COLO668 (cell line): Measurements from ENCODE around the gene PTCRA.
"Not testable (repeated sequence)": the region's sequence is repeated elsewhere in the genome, so short reads cannot be mapped to it uniquely, and the experiment has no call there.

Experiments used
- DNase-seq: peaks from one replicate; lab custom pipeline; 2025; ENCODE audit not compliant: unreplicated experiment; lab: John Stamatoyannopoulos, UW

PTCRA gene

GRCh38 chr6:42939810-42940167 is 23.9 kb downstream of the PTCRA start:
- no peak for DNase-seq

- DNase-seq, result no peak
These were observed 24.7 kb downstream of the PTCRA start for GRCh38 chr6:42940493-42941045.

- DNase-seq, result not testable (repeated sequence)
These were observed 25.5 kb downstream of the PTCRA start for GRCh38 chr6:42941356-42941755.

- no peak for DNase-seq
These were observed 26.6 kb downstream of the PTCRA start for GRCh38 chr6:42942444-42942843.

- DNase-seq, result no peak
These were observed 32.1 kb downstream of the PTCRA start for GRCh38 chr6:42947950-42948349.

GRCh38 chr6:42952389-42952788 is 36.5 kb downstream of the PTCRA start:
- no peak for DNase-seq

GRCh38 chr6:42954405-42954804 is 38.6 kb downstream of the PTCRA start:
- not testable (repeated sequence) for DNase-seq

- DNase-seq, result no peak
These were observed 42.3 kb downstream of the PTCRA start for GRCh38 chr6:42958125-42958524.

- no peak for DNase-seq
These were observed 44.0 kb downstream of the PTCRA start for GRCh38 chr6:42959917-42960242.

GRCh38 chr6:42960243-42961019 is 44.6 kb downstream of the PTCRA start, which contains the start of gene GNMT:
TSS of gene GNMT (plus strand) at chr6:42960754. CDS start at chr6:42960768, 14 bp downstream.
- peak; percentile 56 for DNase-seq

- peak; percentile 17 for DNase-seq
These were observed 45.2 kb downstream of the PTCRA start for GRCh38 chr6:42961020-42961470.

- no peak for DNase-seq
These were observed 46.2 kb downstream of the PTCRA start for GRCh38 chr6:42962096-42962495.

GRCh38 chr6:42962502-42963178 is 46.8 kb downstream of the PTCRA start:
- DNase-seq, result no peak

- DNase-seq, result no peak
These were observed 47.5 kb downstream of the PTCRA start for GRCh38 chr6:42963179-42963854.

- DNase-seq, result peak; percentile 4
These were observed 48.2 kb downstream of the PTCRA start for GRCh38 chr6:42963855-42964605.

GRCh38 chr6:42966571-42966970 is 50.7 kb downstream of the PTCRA start:
- no peak for DNase-seq

GRCh38 chr6:42967228-42967627 is 51.4 kb downstream of the PTCRA start:
- no peak for DNase-seq

- DNase-seq, result no peak
These were observed 52.4 kb downstream of the PTCRA start for GRCh38 chr6:42968126-42968701.

- DNase-seq, result no peak
These were observed 52.9 kb downstream of the PTCRA start for GRCh38 chr6:42968783-42969182.

GRCh38 chr6:42969431-42969830 is 53.6 kb downstream of the PTCRA start:
- no peak for DNase-seq

GRCh38 chr6:42969934-42970333 is 54.1 kb downstream of the PTCRA start:
- no peak for DNase-seq
